ENCODE data around the gene DACH1.

DACH1 gene

GRCh38 chr13:71774863-71775262, 92.1 kb downstream of the DACH1 start:
- DNase-seq (ENCODE audit: low read depth in 2 of 2), result no peak

GRCh38 chr13:71773531-71773930, 93.5 kb downstream of the DACH1 start:
- DNase-seq (ENCODE audit: low read depth in 2 of 2), result no peak

GRCh38 chr13:71772361-71772760, 94.6 kb downstream of the DACH1 start:
- no peak for DNase-seq (ENCODE audit: low read depth in 2 of 2)

GRCh38 chr13:71771144-71771543, 95.9 kb downstream of the DACH1 start:
- DNase-seq (ENCODE audit: low read depth in 2 of 2), result no peak

GRCh38 chr13:71770710-71771109, 96.3 kb downstream of the DACH1 start:
- DNase-seq (ENCODE audit: low read depth in 2 of 2), result no peak

- DNase-seq (ENCODE audit: low read depth in 2 of 2), result no peak
Observed at GRCh38 chr13:71768881-71769280, 98.1 kb downstream of the DACH1 start.

GRCh38 chr13:71759651-71760511, 107.1 kb downstream of the DACH1 start:
- DNase-seq (ENCODE audit: low read depth in 2 of 2), result no peak

GRCh38 chr13:71758828-71759227, 108.2 kb downstream of the DACH1 start:
- no peak for DNase-seq (ENCODE audit: low read depth in 2 of 2)

- DNase-seq (ENCODE audit: low read depth in 2 of 2), result no peak
Observed at GRCh38 chr13:71754407-71754974, 112.5 kb downstream of the DACH1 start.

GRCh38 chr13:71752775-71753513, 114.1 kb downstream of the DACH1 start:
- no peak for DNase-seq (ENCODE audit: low read depth in 2 of 2)

- no peak for DNase-seq (ENCODE audit: low read depth in 2 of 2)
Observed at GRCh38 chr13:71751073-71751472, 115.9 kb downstream of the DACH1 start.

GRCh38 chr13:71730267-71730666, 136.7 kb downstream of the DACH1 start:
- DNase-seq (ENCODE audit: low read depth in 2 of 2), result no peak

- DNase-seq (ENCODE audit: low read depth in 2 of 2), result no peak
Observed at GRCh38 chr13:71729441-71729840, 137.6 kb downstream of the DACH1 start.

GRCh38 chr13:71727662-71728061, 139.3 kb downstream of the DACH1 start:
- DNase-seq (ENCODE audit: low read depth in 2 of 2), result no peak

GRCh38 chr13:71727042-71727441, 140.0 kb downstream of the DACH1 start:
- no peak for DNase-seq (ENCODE audit: low read depth in 2 of 2)

GRCh38 chr13:71722206-71722605, 144.8 kb downstream of the DACH1 start:
- DNase-seq (ENCODE audit: low read depth in 2 of 2), result no peak

GRCh38 chr13:71721104-71721503, 145.9 kb downstream of the DACH1 start:
- DNase-seq (ENCODE audit: low read depth in 2 of 2), result no peak

- DNase-seq (ENCODE audit: low read depth in 2 of 2), result no peak
Observed at GRCh38 chr13:71718931-71719330, 148.1 kb downstream of the DACH1 start.

- no peak for DNase-seq (ENCODE audit: low read depth in 2 of 2)
Observed at GRCh38 chr13:71714802-71715375, 152.1 kb downstream of the DACH1 start.

- DNase-seq (ENCODE audit: low read depth in 2 of 2), result no peak
Observed at GRCh38 chr13:71712988-71713653, 153.9 kb downstream of the DACH1 start.

GRCh38 chr13:71704656-71705055, 162.3 kb downstream of the DACH1 start:
- DNase-seq (ENCODE audit: low read depth in 2 of 2), result no peak

GRCh38 chr13:71703138-71703537, 163.9 kb downstream of the DACH1 start:
- DNase-seq (ENCODE audit: low read depth in 2 of 2), result no peak

Data from stimulated activated CD4-positive, alpha-beta T cell treated with anti-CD3 and anti-CD28 coated beads, Interleukin-1b, Interleukin-23, amount 100 ng/mL, for 4 hours (primary cell).